NOMO-1 (cell line): ENCODE data around the gene GOLGA6L10.
"Not testable (repeated sequence)": the region's sequence is repeated elsewhere in the genome, so short reads cannot be mapped to it uniquely, and the experiment has no call there.

Experiments used
- DNase-seq, 2 experiments: peaks; one replicate each; lab custom pipeline; 2025; ENCODE audit not compliant: unreplicated experiment in 2 of 2; lab: John Stamatoyannopoulos, UW

The GOLGA6L10 gene, protein sequence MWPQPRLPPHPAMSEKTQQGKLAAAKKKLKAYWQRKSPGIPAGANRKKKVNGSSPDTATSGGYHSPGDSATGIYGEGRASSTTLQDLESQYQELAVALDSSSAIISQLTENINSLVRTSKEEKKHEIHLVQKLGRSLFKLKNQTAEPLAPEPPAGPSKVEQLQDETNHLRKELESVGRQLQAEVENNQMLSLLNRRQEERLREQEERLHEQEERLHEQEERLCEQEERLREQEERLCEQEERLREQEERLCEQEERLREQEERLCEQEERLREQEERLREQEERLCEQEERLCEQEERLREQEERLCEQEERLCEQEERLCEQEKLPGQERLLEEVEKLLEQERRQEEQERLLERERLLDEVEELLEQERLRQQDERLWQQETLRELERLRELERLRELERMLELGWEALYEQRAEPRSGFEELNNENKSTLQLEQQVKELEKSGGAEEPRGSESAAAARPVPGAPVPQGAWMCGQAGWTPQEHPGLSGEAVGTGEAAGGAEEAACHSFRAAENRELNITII

GRCh38 chr15:82349375-82349774 is at the start of gene GOLGA6L10:
Gene GOLGA6L10, minus strand, starts transcription at chr15:82349475. Its CDS starts 100 bp downstream, at chr15:82349375.
- not testable (repeated sequence) for DNase-seq

DNA sequence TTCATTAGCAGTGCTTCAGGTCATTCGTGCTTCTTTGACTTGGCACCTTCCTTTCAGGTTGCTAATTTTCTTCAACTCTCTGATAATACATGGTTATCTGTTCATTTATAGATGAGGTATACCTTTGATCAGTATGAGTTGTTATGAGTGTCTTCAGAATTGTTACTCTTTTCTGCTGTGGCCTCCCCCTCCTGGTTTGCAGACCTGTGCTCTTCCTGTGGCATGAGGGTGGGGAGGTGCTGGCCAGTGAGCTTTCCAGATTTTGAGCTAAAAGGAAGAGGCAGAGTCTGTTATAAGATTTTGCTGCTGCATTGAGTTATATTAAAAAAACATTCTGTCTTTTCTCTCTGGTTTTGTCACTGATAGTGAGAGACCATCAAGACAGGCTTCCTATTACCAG is 49.5 kb upstream of the GOLGA6L10 start:
- DNase-seq = no peak

DNA sequence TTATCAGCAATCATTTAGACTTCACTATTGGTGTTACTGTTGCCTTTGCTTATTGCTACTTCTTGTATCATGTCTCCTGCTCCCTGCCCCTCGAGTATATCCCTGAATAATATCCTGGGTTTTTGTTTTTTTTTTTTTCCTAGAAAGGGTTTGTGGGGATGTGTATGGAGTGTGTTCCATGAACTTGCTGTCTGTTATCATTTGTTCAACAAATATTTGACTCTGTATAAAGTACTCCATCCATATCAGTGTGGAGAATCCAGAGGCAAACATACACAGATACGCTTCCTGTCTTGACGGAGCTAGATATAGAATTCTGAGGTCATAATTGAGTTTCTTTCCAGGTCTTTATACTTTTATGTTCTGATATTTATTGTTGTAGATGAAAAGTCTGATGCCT is 48.5 kb upstream of the GOLGA6L10 start:
- DNase-seq = no peak

GRCh38 chr15:82395788-82396187 is 46.5 kb upstream of the GOLGA6L10 start:
- DNase-seq = not testable (repeated sequence)

- DNase-seq = no peak
These were observed 44.4 kb upstream of the GOLGA6L10 start for GRCh38 chr15:82393671-82394070.

- not testable (repeated sequence) for DNase-seq
These were observed 42.8 kb upstream of the GOLGA6L10 start for GRCh38 chr15:82392077-82392476.

DNA sequence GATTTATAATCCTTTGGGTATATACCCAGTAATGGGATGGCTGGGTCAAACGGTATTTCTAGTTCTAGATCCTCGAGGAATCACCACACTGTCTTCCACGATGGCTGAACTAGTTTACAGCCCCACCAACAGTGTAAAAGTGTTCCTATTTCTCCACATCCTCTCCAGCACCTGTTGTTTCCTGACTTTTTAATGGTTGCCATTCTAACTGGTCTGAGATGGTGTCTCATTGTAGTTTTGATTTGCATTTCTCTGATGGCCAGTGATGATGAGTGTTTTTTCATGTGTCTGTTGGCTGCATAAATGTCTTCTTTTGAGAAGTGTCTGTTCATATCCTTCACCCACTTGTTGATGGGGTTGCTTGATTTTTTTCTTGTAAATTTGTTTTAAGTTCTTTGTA is 40.9 kb upstream of the GOLGA6L10 start:
- DNase-seq = not testable (repeated sequence)

GRCh38 chr15:82387209-82387608 is 37.9 kb upstream of the GOLGA6L10 start:
- not testable (repeated sequence) for DNase-seq

DNA sequence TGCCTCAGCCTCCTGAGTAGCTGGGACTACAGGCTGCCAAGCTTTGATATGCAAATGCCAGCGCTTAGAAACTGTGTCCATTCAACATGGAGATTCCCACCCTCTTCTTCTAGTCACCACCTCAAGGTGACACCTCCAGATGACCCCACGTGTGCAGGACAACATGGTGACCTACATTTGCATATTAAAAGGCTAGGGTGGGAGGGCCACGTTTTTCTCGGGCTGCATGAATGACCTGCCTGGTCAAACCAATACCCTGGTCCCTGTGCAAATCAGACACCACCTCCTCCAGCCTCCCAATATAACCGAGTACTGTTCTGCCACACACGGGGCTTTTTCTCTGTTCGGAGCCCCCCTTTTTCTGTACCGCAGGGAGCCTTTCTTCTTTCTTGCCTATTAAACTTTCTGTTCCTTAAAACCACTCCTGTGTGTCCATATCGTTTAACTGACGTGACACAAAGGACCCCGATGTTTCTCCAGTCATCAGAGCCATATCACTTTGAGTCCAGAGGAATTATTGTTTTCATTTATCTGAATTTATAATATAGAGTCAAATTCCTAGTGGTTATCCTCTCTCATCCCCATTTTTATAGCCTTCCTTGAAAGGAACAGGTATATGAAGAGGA is 32.2 kb upstream of the GOLGA6L10 start:
- DNase-seq = not testable (repeated sequence)

- DNase-seq = not testable (repeated sequence)
These were observed 30.3 kb upstream of the GOLGA6L10 start for GRCh38 chr15:82379552-82379951.

DNA sequence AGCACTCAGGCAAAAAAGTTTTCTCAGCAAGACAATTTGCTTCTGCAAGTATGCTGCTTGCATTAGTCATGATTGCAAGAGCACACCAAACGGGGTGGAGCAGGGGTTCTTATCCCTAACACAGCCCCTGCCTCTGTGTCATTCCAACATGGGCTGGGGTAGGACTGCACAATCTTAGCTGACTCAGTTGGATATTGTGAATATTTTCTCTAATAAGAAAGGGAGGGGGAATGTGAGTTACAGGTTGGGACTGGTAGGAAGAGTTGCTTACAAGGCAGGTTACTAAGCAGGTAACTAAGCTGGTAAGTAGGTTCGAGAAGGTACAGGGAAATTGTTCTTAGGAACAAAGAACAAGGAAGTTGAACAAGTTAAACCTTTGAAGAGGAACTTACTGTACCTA is 24.4 kb upstream of the GOLGA6L10 start:
- not testable (repeated sequence) for DNase-seq

- no peak for DNase-seq
These were observed 22.4 kb upstream of the GOLGA6L10 start for GRCh38 chr15:82371656-82372055.

- not testable (repeated sequence) for DNase-seq
These were observed 18.5 kb upstream of the GOLGA6L10 start for GRCh38 chr15:82367790-82368189.

- DNase-seq = not testable (repeated sequence)
These were observed 16.5 kb upstream of the GOLGA6L10 start for GRCh38 chr15:82365692-82366323.

- not testable (repeated sequence) for DNase-seq
These were observed 15.3 kb upstream of the GOLGA6L10 start for GRCh38 chr15:82364548-82364947.

DNA sequence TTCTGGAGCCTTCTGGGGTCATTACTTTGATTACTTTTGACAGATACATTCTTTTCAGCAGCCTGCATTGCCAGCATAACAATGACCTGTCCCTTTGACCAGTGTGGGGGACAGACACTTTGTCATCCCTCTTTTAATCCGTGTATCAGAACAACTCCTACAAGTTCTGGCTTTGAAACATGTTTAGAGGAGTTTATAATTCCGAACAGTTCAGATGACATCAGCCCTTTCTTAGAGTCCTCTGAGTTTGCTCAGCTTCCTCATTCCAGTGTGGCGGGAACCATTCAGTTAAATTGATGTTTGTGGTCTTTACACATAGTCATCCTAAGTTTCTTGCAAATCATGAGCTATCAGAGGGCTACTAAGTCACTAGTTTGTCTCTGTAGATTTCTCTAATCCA is 13.5 kb upstream of the GOLGA6L10 start:
- DNase-seq = not testable (repeated sequence)

DNA sequence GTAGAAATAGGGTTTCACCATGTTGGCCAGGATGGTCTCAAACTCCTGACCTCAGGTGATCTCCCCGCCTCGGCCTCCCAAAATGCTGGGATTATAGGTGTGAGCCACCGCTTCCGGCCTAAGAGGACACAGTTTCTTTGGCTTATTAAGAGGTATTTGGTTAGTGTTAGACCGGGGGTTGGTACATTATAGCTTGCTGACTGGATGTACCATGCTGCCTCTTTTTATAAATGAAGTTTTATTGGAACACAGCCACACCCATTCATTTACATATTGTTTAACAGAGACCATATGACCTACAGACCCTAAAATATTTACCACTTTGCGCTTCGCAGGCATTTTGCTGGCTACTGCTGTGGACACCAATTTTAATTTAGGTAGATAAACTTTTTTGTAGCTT is 11.3 kb upstream of the GOLGA6L10 start:
- DNase-seq = not testable (repeated sequence)

GRCh38 chr15:82355055-82355454 is 5.8 kb upstream of the GOLGA6L10 start:
- not testable (repeated sequence) for DNase-seq

- DNase-seq = not testable (repeated sequence)
These were observed 5.3 kb upstream of the GOLGA6L10 start for GRCh38 chr15:82354546-82354945.

DNA sequence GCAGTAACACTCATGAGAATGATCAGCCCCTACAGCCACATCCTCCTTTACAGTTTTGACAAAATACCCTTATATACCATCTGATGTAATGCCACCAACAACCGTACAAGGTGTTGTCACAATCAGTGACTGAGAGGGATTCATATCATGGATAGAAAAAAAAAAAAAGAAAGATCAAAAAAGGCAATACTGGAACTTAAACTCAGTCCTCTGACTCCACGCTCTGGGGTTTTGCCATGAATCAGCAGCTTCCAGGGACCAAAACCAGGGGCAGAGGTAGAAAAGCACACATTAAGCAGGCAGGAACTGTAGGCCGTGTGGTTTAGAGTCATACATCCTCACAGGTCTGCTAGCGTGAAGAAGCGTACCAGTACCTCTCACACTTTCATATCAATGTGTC is 1.6 kb downstream of the GOLGA6L10 start:
- DNase-seq = not testable (repeated sequence)

DNA sequence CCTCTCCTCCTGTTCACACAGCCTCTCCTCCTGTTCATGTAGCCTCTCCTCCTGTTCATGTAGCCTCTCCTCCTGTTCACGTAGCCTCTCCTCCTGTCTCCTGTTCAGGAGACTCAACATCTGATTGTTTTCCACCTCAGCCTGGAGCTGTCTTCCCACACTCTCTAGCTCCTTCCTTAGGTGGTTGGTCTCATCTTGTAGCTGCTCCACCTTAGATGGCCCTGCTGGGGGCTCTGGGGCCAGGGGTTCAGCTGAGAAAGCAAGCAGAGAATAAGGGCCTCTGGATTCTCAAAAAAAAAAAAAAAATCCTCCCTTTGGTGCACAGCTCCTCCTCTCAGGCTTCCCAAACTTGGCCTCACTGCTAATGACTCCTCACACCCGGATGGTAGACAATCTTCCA is 4.1 kb downstream of the GOLGA6L10 start:
- DNase-seq = not testable (repeated sequence)
